ENCODE measurements around the gene ZNF827. TPM values are rescaled to one million over a fixed set of nuclear protein-coding genes. Genes with fewer than 3 reads are reported as not detected.

The ZNF827 gene
- total RNA-seq, 2 donors from 2014 or later = 20.0 to 26.9 TPM

DNA sequence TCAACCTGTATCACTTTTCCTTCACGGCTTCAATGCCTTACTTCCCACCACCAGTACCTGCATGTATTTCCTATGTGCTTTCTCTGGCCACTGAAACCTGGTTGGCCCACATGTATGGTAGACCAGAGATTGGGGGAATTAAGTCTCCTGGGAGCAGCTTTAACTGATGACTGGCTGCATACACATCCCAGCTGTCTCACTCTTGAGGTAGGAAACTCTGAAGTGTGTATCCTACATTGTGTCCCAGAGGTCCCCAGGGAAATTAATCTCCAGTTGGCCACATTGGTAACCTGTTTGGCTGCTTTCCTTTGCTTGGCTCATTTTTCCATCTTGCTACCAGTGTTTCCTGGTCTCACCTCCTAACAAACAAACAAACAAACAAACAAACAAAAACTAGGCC is 124.4 kb downstream of the ZNF827 start:
- Mint-ChIP-seq H3K36me3 (peaks cover 60 to 69% of the 10 kb centered on the region in 2 donors), H3K9me3 (peaks cover 0 to 3% of the 10 kb centered on the region in 2 donors), H3K27ac (peak overlapping the region; percentile 73 to 77)
- DNase-seq (ENCODE audit: low spot score in 2 of 2) (no peak), ATAC-seq (peak in 1 of 2 donors; percentile 32)

DNA sequence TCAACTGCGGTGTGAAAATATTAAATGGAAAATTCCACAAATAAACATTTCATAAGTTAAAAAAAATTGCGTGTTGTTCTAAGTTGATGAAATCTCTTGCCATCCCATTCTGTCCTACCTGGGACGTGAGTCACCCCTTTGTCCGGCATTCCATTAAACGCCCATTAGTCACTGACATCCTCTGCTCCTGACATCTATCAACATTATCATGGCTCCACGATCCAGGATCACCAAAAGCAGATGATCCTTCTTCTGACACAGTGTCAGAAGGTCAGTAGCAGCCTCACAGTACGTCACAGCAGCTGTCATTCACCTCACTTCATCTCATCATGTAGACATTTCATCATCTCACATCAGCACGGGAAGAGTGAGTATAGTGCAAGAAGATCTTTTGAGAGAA is 125.7 kb downstream of the ZNF827 start:
- H3K27ac Mint-ChIP-seq = no peak overlapping the region

DNA sequence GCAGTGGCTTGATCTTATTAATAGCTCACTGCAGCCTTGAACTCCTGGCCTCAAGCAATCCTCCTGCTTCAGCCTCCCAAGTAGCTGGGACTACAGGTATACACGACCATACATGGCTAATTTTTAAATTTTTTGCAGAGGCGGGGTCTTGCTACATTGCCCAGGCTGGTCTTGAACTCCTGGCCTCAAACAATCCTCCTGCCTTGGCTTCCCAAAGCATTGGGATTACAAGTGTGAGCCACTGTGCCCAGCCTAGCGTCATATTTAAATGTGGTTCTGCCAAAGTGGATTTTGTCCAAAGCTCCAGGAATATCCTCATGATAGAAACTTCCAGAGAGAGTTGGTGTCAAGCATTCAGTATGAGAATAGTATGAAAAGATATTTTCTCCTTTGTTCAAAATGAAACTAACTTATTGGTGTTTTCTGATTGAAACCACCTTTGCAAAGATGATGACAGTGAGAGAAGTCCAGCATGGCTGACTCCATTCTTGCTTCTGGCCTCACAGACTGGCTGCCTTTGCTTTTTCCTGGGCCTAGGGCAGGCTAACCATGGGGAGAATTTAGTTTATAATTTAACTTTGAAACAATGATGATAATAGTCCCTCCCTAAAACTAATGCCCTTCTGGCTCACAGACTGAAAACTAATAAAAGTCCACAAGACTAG is 129.6 kb downstream of the ZNF827 start:
- Mint-ChIP-seq H3K27ac (peak overlapping the region; percentile 93 to 98), H3K9me3 (peaks cover 0 to 3% of the 10 kb centered on the region in 2 donors), H3K36me3 (peaks cover 31 to 70% of the 10 kb centered on the region in 2 donors)
- DNase-seq (ENCODE audit: low spot score in 2 of 2) (peak in 1 of 2 donors; percentile 15), ATAC-seq (peak in 1 of 2 donors; percentile 22)

More for the DNA sequence above, 125.7 kb downstream of the ZNF827 start:
- peaks cover 54 to 67% of the 10 kb centered on the region in 2 donors for H3K36me3 Mint-ChIP-seq
- no peak for ATAC-seq
- DNase-seq (ENCODE audit: low spot score in 2 of 2) = no peak
- H3K9me3 Mint-ChIP-seq = peaks cover 0 to 3% of the 10 kb centered on the region in 2 donors

DNA sequence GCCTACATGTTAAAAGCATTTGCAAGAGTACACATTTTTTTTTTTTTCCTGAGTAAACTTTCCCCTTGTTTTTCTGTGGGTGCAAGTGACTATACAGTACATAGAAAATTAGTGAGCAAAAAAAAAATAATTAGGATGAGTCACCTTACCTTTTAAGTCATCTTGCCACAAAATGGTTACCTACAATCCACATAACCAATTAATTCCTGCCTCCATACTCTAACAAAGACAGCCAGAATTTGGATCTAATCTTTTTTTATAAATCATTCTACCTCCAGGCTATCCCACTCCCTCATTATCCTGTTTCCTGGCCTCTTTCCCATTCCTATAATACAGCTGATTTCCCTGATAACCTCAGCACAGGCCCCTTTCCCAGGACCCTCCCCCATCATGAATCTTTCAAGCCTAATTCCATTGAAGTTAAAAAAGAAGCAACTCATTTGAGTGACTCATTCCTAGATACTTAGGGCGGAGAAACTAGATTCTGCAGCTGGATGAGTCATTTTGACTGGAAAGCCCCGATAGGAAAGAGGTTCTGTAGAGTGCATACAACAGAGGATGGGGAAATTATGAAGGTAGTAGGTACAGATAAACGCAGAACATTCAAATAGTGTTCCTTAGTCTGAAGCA is 130.5 kb downstream of the ZNF827 start:
- DNase-seq (ENCODE audit: low spot score in 2 of 2) = peak in 1 of 2 donors; percentile 37
- Mint-ChIP-seq H3K9me3 (peaks cover 0 to 3% of the 10 kb centered on the region in 2 donors), H3K36me3 (peaks cover 23 to 68% of the 10 kb centered on the region in 2 donors), H3K27ac (peak overlapping the region; percentile 93 to 98)
- peak; percentile 85 to 94 for ATAC-seq

DNA sequence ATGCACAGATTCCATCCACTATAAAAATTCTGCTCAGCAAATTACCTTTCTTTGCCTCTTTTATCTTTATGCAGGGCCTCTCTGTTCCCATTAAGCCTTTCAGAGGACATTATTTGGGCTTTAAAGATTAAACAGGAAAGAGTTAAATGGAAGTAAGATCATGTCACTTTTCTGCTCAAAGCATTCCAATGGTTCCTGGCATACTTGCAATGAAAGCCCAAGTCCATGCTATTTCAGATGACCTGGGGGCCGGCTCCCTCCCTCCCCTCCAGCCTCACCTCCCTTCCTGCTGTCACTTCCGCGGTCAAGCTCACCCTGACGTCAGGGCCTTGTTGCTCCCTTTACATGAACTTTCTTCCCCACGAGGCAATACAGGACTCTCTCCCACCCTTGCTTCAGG is 133.1 kb downstream of the ZNF827 start:
- H3K27ac Mint-ChIP-seq = no peak overlapping the region
- H3K36me3 Mint-ChIP-seq = peaks cover 7 to 50% of the 10 kb centered on the region in 2 donors
- DNase-seq (ENCODE audit: low spot score in 2 of 2) (no peak), ATAC-seq (no peak)
- peaks cover 0 to 5% of the 10 kb centered on the region in 2 donors for H3K9me3 Mint-ChIP-seq

DNA sequence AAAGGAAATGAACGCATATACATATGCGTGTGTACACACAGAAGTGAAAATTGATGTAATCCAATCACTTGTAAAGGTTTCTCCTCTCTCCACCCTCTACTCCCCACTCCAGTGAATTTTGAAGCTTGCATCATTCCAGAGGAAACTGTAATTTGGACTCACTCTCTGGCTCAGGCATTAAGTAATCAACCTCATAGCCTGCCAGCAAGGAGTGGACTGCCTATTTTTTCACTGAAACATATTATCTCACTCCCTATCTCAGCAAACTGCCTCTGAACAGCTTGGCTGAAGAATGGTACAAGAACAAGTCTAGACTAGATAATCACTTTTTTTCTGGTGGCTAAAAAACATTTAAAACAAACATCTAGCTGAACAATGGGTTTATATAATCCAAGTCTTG is 134.5 kb downstream of the ZNF827 start:
- Mint-ChIP-seq H3K36me3 (peaks cover 1 to 43% of the 10 kb centered on the region in 2 donors), H3K9me3 (peaks cover 0 to 5% of the 10 kb centered on the region in 2 donors), H3K27ac (no peak overlapping the region)
- DNase-seq (ENCODE audit: low spot score in 2 of 2) (no peak), ATAC-seq (no peak)

DNA sequence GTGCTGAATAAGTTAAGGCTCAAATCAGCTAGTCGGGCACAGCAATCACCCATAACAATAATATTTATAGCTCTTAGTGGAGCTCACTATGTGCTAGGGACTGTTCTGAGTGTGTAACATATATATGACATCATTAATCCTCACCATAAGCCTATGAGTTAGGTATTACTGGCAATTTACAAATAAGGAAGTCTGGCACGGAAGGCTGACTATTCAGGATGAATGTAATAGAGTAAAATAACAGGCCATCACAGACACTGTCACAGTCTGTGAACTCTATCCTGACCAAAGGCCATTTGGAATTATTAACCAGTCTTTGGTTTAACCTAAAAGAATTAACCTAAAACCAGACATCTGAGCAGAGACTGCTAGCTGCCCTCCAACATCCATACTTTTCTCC is 139.4 kb downstream of the ZNF827 start:
- no peak for ATAC-seq
- no peak for DNase-seq (ENCODE audit: low spot score in 2 of 2)
- Mint-ChIP-seq H3K9me3 (peaks cover 0 to 5% of the 10 kb centered on the region in 2 donors), H3K27ac (no peak overlapping the region), H3K36me3 (peaks cover 6 to 27% of the 10 kb centered on the region in 2 donors)

DNA sequence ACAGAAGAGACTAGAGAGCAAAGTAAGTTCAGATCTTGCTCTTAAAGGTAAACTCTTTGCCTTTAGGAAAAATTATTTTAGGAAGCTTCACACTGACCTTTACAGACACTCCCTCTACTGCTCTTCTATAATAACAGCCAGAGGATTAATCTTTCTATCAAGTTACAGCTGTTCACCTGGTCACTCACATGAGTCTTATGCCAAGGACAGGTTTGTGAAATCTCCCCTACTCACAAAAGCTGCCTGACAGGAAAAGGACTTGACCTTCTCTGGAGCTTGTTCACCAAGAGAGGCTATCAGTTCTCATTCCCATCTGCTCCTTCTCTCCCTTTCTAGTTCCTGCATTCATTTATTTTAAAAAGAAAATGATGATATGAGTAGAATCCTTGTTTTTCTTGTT is 141.3 kb downstream of the ZNF827 start:
- H3K9me3 Mint-ChIP-seq = no peaks in the 10 kb centered on the region
- no peak overlapping the region for H3K27ac Mint-ChIP-seq
- H3K36me3 Mint-ChIP-seq = peaks cover 11 to 13% of the 10 kb centered on the region in 2 donors
- ATAC-seq = no peak
- no peak for DNase-seq (ENCODE audit: low spot score in 2 of 2)

DNA sequence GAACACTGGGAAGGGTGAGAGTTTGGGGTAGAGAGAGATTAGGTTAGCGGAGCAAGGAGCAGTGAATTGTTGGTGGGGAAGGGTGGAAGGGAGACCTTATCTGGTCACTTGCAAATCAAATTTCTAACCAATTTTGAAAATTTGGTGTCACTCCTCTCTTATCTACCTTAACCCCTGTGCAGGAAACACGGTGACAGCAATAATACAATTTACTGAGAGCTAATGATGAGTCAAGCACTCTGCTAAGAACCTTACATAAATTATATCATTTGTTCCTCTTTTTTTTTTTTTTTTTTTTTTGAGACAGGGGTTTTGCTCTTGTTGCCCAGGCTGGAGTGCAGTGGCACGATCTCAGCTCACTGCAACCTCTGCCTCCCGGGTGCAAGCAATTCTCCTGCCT is 142.3 kb downstream of the ZNF827 start:
- Mint-ChIP-seq H3K27ac (no peak overlapping the region), H3K9me3 (no peaks in the 10 kb centered on the region), H3K36me3 (peaks cover 11 to 13% of the 10 kb centered on the region in 2 donors)
- DNase-seq (ENCODE audit: low spot score in 2 of 2) (no peak), ATAC-seq (no peak)

DNA sequence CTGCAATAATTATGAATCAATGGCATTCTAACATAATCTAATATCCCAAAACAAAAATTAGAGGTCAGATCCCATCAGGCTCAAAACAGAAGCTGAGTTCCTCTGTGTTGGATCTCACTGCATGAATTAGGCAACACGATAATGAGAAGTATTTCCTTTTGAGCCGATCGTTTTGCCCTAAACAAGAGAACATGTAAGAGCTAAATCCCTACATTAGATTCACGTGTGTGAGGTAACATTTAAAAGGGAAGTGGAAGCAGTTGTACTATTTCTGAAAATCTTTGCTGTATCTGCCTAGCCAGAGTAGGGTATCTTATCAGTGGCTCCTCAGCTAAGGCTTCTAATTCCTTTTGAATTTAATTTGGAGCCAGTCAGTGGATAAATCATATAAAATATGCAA is 143.1 kb downstream of the ZNF827 start:
- peaks cover 11 to 13% of the 10 kb centered on the region in 2 donors for H3K36me3 Mint-ChIP-seq
- H3K9me3 Mint-ChIP-seq = no peaks in the 10 kb centered on the region
- no peak for ATAC-seq
- DNase-seq (ENCODE audit: low spot score in 2 of 2) = no peak
- H3K27ac Mint-ChIP-seq = no peak overlapping the region

DNA sequence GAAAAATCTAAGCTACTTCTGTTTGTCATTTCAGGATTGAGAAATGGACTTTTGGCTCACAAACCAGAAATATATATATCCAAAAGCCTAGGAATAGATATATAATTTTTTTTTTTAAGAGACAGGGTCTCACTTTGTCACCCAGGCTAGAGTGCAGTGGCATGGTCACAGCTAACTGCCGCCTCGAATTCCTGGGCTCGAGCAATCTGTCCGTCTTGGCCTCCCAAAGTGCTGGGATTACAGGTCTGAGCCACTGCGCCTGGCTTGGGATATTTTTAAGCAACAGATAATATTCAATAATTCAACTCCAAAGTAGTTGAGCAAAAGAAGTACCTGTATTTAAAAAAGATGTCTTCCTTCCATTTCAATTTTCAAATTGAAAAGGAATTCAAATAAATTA is 146.2 kb downstream of the ZNF827 start:
- peaks cover 5 to 6% of the 10 kb centered on the region in 2 donors for H3K36me3 Mint-ChIP-seq
- no peak overlapping the region for H3K27ac Mint-ChIP-seq
- DNase-seq (ENCODE audit: low spot score in 2 of 2) (no peak), ATAC-seq (no peak)
- H3K9me3 Mint-ChIP-seq = no peaks in the 10 kb centered on the region

DNA sequence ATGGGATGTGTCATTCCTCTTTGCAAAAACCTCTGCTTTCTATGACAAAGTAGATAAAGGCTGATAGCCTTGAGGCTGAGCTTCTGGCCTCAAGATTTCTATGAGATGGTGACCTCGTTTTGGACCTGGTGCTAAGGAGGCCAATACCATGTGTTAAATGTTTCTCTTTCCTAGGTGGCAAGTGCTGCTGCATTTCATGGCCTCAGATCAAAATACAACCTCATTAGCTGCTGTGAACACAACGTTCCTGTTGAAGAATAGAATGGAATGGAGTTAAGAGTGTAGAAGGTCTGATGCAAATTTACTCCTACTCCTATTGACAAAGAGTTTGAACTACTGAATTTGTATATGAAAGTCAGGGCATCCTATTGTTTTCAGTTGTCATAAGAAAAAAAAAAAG is 146.6 kb downstream of the ZNF827 start:
- Mint-ChIP-seq H3K9me3 (no peaks in the 10 kb centered on the region), H3K27ac (no peak overlapping the region), H3K36me3 (peaks cover 5 to 8% of the 10 kb centered on the region in 2 donors)
- DNase-seq (ENCODE audit: low spot score in 2 of 2) = no peak
- ATAC-seq = no peak

DNA sequence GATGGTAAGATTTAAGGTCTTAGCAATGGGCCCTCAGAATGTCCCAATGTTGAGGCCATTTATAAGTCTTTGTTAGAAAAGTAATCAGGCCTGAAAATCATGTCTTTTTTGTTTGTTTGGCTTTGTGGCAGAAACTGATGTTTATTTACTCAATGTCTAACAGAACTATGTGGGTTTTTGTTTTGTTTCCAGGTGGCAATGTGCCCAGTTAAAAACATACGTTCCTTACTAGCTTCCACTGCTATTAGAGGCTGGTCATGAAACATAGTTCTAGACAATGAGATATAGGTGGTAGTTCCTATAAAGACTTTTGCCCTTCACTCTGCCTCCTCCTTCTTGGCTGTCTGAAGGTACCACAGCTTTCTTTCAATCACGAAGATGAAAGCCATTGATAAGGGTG is 149.9 kb downstream of the ZNF827 start:
- H3K27ac Mint-ChIP-seq = no peak overlapping the region
- ATAC-seq (no peak), DNase-seq (ENCODE audit: low spot score in 2 of 2) (no peak)
- H3K9me3 Mint-ChIP-seq = peaks cover 1 to 16% of the 10 kb centered on the region in 2 donors
- H3K36me3 Mint-ChIP-seq = peaks cover 19 to 37% of the 10 kb centered on the region in 2 donors

DNA sequence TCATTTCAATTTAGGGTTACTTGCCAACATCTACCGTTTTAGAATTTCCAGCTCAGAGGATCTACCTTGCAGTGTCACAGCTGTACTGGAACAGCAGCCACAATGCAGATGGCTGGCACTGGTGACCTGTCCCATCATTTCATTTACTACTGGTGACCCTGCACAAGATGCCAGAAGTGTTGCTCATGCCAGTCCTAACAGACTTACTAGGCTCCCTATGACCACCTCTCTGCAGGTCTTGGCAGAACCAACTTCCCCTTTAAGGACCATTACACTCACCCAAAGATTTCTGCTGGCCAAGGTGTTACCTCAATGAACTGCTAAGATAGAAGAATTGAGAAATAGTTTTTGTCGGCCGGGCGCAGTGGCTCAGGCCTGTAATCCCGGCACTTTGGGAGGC is 151.8 kb downstream of the ZNF827 start:
- ATAC-seq (no peak), DNase-seq (ENCODE audit: low spot score in 2 of 2) (no peak)
- Mint-ChIP-seq H3K36me3 (peaks cover 21 to 57% of the 10 kb centered on the region in 2 donors), H3K9me3 (peaks cover 3 to 18% of the 10 kb centered on the region in 2 donors), H3K27ac (peak overlapping the region in 1 of 2 donors; percentile 14)

DNA sequence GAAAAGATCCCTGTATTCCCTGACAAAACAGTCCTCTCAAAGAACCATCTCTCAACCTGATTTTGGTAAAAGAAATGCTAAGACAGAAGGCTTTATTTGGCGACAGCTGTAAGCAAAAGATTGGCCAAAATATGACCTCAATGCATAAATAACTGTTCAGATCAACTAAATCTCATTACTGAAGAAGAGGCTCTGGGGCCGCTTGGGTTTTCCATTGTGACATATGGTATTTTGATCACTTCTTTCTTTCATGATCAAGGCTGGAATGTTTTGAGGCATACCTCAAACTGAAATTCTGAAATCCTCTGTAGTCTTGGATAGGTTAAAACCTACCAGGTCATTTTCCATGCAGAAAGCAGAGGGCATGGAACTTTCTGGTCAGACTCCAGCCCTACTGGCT is 152.4 kb downstream of the ZNF827 start:
- Mint-ChIP-seq H3K9me3 (peaks cover 3 to 18% of the 10 kb centered on the region in 2 donors), H3K27ac (no peak overlapping the region), H3K36me3 (peaks cover 27 to 62% of the 10 kb centered on the region in 2 donors)
- ATAC-seq (no peak), DNase-seq (ENCODE audit: low spot score in 2 of 2) (no peak)

DNA sequence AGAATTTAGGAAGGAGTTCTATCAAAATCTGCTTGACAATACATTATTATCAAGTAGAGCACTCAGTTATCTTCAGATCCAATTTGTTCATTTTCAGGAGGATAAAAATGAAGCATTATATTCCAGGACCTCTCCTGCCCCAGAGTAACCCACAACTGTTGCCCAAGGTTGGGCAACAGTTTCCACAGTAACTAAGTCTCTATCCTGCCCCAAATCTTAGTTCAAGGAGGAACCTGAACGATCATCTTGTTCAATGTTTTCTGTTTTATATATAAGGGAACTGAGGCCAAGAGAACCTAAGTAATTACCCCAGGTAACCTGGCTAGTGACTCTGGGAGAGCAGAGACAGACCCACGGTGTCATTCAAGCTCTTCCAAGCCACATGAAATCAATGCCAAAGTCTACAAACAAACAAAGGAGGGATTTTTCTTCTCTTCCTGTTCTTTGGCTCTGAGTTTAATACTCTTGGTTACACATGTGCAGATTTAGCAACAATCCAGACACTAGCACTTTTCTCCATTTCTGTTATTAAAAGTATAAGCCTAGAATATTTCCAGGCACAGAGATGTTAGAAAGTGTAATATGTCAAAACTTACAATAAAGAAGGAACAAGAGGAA is 153.1 kb downstream of the ZNF827 start:
- no peak for ATAC-seq
- H3K27ac Mint-ChIP-seq = peak overlapping the region; percentile 34 to 82
- peaks cover 28 to 64% of the 10 kb centered on the region in 2 donors for H3K36me3 Mint-ChIP-seq

DNA sequence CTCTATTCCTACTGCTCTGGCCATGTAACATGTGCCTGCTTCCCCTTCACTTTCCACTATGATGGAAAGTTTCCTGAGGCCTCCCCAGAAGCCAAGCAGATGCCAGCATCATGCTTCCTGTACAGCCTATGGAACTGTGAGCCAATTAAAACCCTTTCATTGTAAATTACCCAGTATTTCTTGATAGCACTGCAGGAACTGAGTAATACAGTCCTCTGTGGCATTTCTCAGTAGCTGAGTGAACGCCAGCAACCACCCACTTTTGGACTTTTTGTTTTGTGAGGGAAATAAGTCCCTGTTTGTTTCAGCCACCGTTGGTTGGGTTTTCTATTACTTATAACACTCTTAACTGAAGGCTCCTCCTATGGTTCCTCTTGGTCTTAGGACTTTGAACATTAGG is 154.6 kb downstream of the ZNF827 start:
- DNase-seq (ENCODE audit: low spot score in 2 of 2) (no peak), ATAC-seq (peak; percentile 73 to 92)
- H3K36me3 Mint-ChIP-seq = peaks cover 35 to 71% of the 10 kb centered on the region in 2 donors
- H3K27ac Mint-ChIP-seq = peak overlapping the region; percentile 81 to 82
- H3K9me3 Mint-ChIP-seq = peaks cover 3 to 18% of the 10 kb centered on the region in 2 donors

More for the DNA sequence above, 153.1 kb downstream of the ZNF827 start:
- no peak for DNase-seq (ENCODE audit: low spot score in 2 of 2)
- peaks cover 3 to 18% of the 10 kb centered on the region in 2 donors for H3K9me3 Mint-ChIP-seq

Data from activated naive CD4-positive, alpha-beta T cell treated with anti-CD3 and anti-CD28 coated beads, Interleukin-2, amount 50 U/mL, for 72 hours (primary cell).